Right lobe of liver (tissue), 4 donors: ENCODE measurements around the gene PSPH.

Source experiments
- CTCF ChIP-seq, 4 donors: fragments of 200-600 bp in 3 of 4; fragments of 450-650 bp in 1 of 4; IDR thresholded peaks; one replicate each; pipeline versions ENCODE4 v1.5.1 to v1.8.0; 2016 to 2022; ENCODE audit warnings: antibody characterized with exemption in 4 of 4, mild to moderate bottlenecking in 2 of 4
- POLR2A ChIP-seq: fragments of 450-650 bp; IDR thresholded peaks from one replicate; pipeline ENCODE4 v1.6.1; 2017; ENCODE audit warnings: antibody characterized with exemption, mild to moderate bottlenecking
- donor health status: DM: no; HTN: no; CAD: no.
- donor health status: DM: no; HTN: no; CAD: no.
- donor health status: DM: no; HTN: yes; CAD: no.

- no peak for TF ChIP-seq CTCF (IDR thresholded peaks at IDR 0.05)
- no peak for TF ChIP-seq POLR2A
These were observed 84.4 kb downstream of the PSPH start for GRCh38 chr7:55966851-55967250.
